SU-DHL-6 (cell line): Measurements from ENCODE around the gene NTN3.

Source experiments
- H2AFZ ChIP-seq: fragments of 200-600 bp; sonication (generic); 2 replicates; pipeline ENCODE4 v1.6.1; 2014; ENCODE audit warnings: low read depth, mild to moderate bottlenecking, moderate library complexity, mixed read lengths, antibody characterized with exemption, low read length; ENCODE audit not compliant: severe bottlenecking
- H3F3A ChIP-seq: fragments of 200-600 bp; shearing (Covaris generic); 2 replicates; pipeline ENCODE4 v1.6.0; 2016; ENCODE audit warnings: antibody characterized with exemption, mild to moderate bottlenecking; ENCODE audit not compliant: insufficient read depth
- H3K27ac ChIP-seq: fragments of 200-600 bp; sonication (generic); 2 replicates; pipeline ENCODE4 v1.5.1; 2016; ENCODE audit warnings: low read depth, mild to moderate bottlenecking, low read length, moderate library complexity, mixed read lengths
- H3K27me3 ChIP-seq: fragments of 200-600 bp; sonication (generic), shearing (Covaris generic); 2 replicates; pipeline ENCODE4 v1.6.0; 2014; ENCODE audit warnings: mild to moderate bottlenecking, low read length
- H3K36me3 ChIP-seq: fragments of 200-600 bp; sonication (generic); 2 replicates; pipeline ENCODE4 v1.6.1; 2014; ENCODE audit warnings: mild to moderate bottlenecking, low read length, mixed read lengths
- H3K4me2 ChIP-seq: fragments of 300-600, 200-600 bp; shearing (Covaris generic), sonication (generic); 2 replicates; pipeline ENCODE4 v1.6.0; 2014; ENCODE audit warnings: low read length, low read depth, mild to moderate bottlenecking; ENCODE audit not compliant: poor library complexity, severe bottlenecking
- H3K4me3 ChIP-seq: fragments of 200-600 bp; sonication (generic); 2 replicates; pipeline ENCODE4 v1.5.1; 2014; ENCODE audit warnings: antibody characterized with exemption, low read length, mild to moderate bottlenecking, mixed read lengths; ENCODE audit not compliant: insufficient read depth, poor library complexity, severe bottlenecking
- H3K79me2 ChIP-seq: fragments of 200-600 bp; sonication (generic); 2 replicates; pipeline ENCODE4 v1.6.1; 2014; ENCODE audit warnings: mild to moderate bottlenecking, low read length, moderate library complexity; ENCODE audit not compliant: insufficient read depth
- H3K9ac ChIP-seq: fragments of 200-600 bp; sonication (generic); 2 replicates; pipeline ENCODE4 v1.7.0; 2014; ENCODE audit warnings: mild to moderate bottlenecking, low read length
- H3K9me2 ChIP-seq: fragments of 200-600 bp; sonication (generic); replicated peaks from 2 replicates; pipeline ENCODE4 v1.6.1; 2014; ENCODE audit warnings: low read length; ENCODE audit not compliant: insufficient read depth
- H3K9me3 ChIP-seq: fragments of 200-600 bp; sonication (generic); 2 replicates; pipeline ENCODE4 v1.6.1; 2014; ENCODE audit warnings: low read length, mixed read lengths; ENCODE audit not compliant: insufficient read depth
- H4K20me1 ChIP-seq: fragments of 200-600 bp; sonication (generic); 2 replicates; pipeline ENCODE4 v1.6.1; 2014; ENCODE audit warnings: low read depth, mild to moderate bottlenecking, antibody characterized with exemption, low read length, moderate library complexity, mixed read lengths
- EZH2phosphoT487 ChIP-seq: fragments of 200-600 bp; sonication (generic), shearing (Covaris generic); conservative IDR thresholded peaks from 2 replicates; pipeline ENCODE4 v1.6.1; 2018; ENCODE audit warnings: mild to moderate bottlenecking, antibody characterized with exemption, low read length, moderate library complexity, mixed read lengths
- TF ChIP-seq, protein P1 (sequence below): fragments of 200-600 bp; sonication (generic); IDR thresholded peaks from one replicate; pipeline ENCODE4 v1.5.1; 2017; ENCODE audit warnings: antibody characterized with exemption, mild to moderate bottlenecking, low read length, moderate library complexity; ENCODE audit not compliant: insufficient read depth, poor library complexity, severe bottlenecking

The NTN3 gene

DNA sequence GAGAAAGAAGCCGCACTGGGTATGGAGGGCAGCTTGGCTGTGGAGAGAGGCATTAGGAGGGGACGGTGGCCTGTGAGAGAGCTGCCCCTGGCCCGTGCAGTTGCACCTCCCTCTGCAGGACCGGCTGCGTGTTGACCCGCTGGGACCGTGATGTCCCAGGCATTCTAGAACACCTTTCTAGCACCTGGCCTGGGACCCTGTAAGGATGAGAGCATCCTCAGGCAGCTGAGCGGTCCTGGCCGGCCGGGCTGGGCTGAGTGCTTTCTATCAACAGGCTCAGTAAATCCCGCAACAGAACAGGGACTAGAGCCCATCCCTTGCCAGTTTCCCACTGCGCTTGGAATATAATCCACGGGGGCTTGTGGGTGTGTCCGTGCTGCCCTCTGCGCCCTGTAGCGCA is 18.5 kb downstream of the NTN3 start:
- H3K79me2 ChIP-seq = no peaks in the 10 kb centered on the region; the same call in 1 of the 2 replicates
- H3K4me3 ChIP-seq = no peak overlapping the region
- no peaks in the 10 kb centered on the region for H3F3A ChIP-seq
- H3K4me2 ChIP-seq = no peak overlapping the region
- H3K9me3 ChIP-seq = no peaks in the 10 kb centered on the region
- H4K20me1 ChIP-seq = no peaks in the 10 kb centered on the region
- no peaks in the 10 kb centered on the region for H3K27me3 ChIP-seq
- no peak overlapping the region for H2AFZ ChIP-seq
- H3K9me2 ChIP-seq = no peaks in the 10 kb centered on the region
- no peak for TF ChIP-seq EZH2phosphoT487
- TF ChIP-seq, protein P1, sequence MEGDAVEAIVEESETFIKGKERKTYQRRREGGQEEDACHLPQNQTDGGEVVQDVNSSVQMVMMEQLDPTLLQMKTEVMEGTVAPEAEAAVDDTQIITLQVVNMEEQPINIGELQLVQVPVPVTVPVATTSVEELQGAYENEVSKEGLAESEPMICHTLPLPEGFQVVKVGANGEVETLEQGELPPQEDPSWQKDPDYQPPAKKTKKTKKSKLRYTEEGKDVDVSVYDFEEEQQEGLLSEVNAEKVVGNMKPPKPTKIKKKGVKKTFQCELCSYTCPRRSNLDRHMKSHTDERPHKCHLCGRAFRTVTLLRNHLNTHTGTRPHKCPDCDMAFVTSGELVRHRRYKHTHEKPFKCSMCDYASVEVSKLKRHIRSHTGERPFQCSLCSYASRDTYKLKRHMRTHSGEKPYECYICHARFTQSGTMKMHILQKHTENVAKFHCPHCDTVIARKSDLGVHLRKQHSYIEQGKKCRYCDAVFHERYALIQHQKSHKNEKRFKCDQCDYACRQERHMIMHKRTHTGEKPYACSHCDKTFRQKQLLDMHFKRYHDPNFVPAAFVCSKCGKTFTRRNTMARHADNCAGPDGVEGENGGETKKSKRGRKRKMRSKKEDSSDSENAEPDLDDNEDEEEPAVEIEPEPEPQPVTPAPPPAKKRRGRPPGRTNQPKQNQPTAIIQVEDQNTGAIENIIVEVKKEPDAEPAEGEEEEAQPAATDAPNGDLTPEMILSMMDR = no peak
- no peak overlapping the region for H3K9ac ChIP-seq
- no peak overlapping the region for H3K27ac ChIP-seq
- no peaks in the 10 kb centered on the region for H3K36me3 ChIP-seq

- H3F3A ChIP-seq = no peaks in the 10 kb centered on the region
- H2AFZ ChIP-seq = no peak overlapping the region
- H3K36me3 ChIP-seq = no peaks in the 10 kb centered on the region
- no peaks in the 10 kb centered on the region for H3K27me3 ChIP-seq
- no peak overlapping the region for H3K27ac ChIP-seq
- H3K9ac ChIP-seq = no peak overlapping the region
- H3K9me3 ChIP-seq = no peaks in the 10 kb centered on the region
- H3K4me2 ChIP-seq = no peak overlapping the region
- H4K20me1 ChIP-seq = no peaks in the 10 kb centered on the region
- H3K79me2 ChIP-seq = no peaks in the 10 kb centered on the region; the same call in 1 of the 2 replicates
- no peak overlapping the region for H3K4me3 ChIP-seq
- H3K9me2 ChIP-seq = no peaks in the 10 kb centered on the region
- no peak for TF ChIP-seq EZH2phosphoT487
- TF ChIP-seq, protein P1 = no peak
Measured at GRCh38 chr16:2490190-2491105, 19.4 kb downstream of the NTN3 start.

DNA sequence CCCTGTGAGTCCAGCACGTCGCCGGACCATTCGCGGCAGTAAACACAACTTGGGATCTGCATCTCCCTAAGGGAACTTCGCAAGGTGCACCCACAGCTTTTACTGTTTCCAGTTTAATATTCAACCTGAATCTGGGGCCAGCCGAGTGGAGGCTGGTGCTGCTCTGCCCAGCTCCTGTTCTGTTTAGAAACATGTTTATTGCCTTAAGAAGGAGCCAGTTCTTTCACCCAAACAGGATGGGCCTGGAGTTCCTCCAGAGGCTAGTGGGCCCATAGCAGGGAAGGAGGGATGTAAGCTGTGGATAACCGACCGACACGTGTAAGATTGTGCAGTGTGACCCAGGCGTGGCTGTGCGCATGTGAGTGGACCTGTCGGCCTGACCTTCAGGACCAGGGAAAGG is 21.2 kb downstream of the NTN3 start:
- Histone ChIP-seq H2AFZ (no peak overlapping the region), H3F3A (no peaks in the 10 kb centered on the region), H3K9me3 (no peaks in the 10 kb centered on the region), H3K27me3 (no peaks in the 10 kb centered on the region), H3K4me2 (no peak overlapping the region), H3K36me3 (no peaks in the 10 kb centered on the region), H4K20me1 (no peaks in the 10 kb centered on the region), H3K79me2 (no peaks in the 10 kb centered on the region; the same call in 1 of the 2 replicates), H3K9me2 (no peaks in the 10 kb centered on the region), H3K4me3 (no peak overlapping the region), H3K9ac (no peak overlapping the region), H3K27ac (no peak overlapping the region)
- TF ChIP-seq EZH2phosphoT487 = no peak
- TF ChIP-seq, protein P1 = no peak
